Left renal cortex interstitium (tissue), 4 donors: ENCODE results near the gene MYRFL. TPM values are rescaled to one million over a fixed set of nuclear protein-coding genes. Genes with fewer than 3 reads are reported as not detected.

Experiments used
- DNase-seq, 4 donors: peaks; one replicate each; pipeline ENCODE4 v3.0.0-alpha.2; 2013; ENCODE audit warnings: low read depth in 4 of 4, low spot score in 2 of 4, missing footprints in 1 of 4
- polyA plus RNA-seq, 4 donors: library from polyadenylated mRNA; unstranded; fragments of 120-200 nt; gene quantifications; one replicate each; pipeline ENCODE4 v1.2.1, GENCODE V29; 2013; ENCODE audit not compliant: insufficient read length in 4 of 4

The MYRFL gene
- polyA plus RNA-seq, 4 donors: 0.87 to 2.3 (median 1.9) TPM

DNA sequence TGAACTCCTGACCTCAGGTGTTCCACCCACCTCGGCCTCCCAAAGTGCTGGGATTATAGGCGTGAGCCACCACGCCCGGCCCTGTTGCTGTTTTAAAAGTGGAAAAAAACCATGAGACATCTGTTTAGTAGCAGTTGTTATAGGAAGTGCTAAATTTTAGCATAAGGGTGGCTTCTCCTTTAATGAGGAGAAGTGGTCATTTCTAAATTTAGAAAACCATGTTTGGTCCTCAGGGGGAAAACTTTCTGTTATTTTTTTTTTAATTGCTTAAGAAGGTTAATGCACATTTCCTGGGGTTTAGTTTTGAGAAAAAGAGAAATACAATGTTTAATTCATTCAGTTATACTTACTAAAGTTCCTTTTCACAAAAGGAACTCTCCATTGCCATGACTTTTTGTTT is 102.1 kb downstream of the MYRFL start:
- DNase-seq: no peak

- no peak for DNase-seq
These were observed 104.1 kb downstream of the MYRFL start for GRCh38 chr12:69929125-69929524.

GRCh38 chr12:69929531-69929930 is 104.5 kb downstream of the MYRFL start:
- no peak for DNase-seq

DNA sequence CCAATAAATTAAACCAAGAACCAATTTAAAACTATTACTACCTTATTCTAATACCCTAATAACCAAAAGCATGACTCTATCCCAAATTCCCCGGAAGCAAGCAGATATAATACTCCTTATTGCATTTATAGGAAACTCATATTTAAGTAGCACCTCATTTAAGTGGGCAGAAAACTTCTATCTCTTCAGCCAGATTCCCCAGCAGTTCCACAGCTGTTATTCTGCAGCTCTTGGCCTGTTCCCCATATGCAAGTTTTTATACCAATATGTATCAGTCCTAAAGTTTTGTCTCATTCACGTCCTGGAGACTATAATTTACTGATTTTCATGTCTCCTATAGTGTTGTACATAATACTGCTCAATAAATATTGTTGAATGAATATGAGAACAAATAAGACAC is 106.5 kb downstream of the MYRFL start:
- DNase-seq: no peak

DNA sequence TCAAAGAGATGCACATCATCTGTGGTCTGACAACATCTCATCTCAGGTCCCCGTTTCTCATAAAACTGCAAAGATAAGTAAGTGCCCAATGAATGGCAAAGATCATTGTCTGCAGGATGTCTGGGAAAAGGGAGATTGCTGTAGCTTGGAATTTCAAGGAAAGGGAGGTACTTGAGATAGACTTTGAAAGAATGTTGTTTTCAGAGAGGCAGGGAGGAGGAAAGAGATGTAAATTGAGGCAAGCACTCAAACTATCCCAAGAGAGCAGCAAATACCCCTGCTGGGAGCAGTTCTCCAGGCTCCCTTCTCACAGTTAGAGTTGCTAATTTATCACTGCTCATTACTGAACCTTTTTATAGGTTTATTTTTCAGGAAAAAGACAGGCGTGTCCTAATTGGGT is 107.1 kb downstream of the MYRFL start:
- DNase-seq: no peak

DNA sequence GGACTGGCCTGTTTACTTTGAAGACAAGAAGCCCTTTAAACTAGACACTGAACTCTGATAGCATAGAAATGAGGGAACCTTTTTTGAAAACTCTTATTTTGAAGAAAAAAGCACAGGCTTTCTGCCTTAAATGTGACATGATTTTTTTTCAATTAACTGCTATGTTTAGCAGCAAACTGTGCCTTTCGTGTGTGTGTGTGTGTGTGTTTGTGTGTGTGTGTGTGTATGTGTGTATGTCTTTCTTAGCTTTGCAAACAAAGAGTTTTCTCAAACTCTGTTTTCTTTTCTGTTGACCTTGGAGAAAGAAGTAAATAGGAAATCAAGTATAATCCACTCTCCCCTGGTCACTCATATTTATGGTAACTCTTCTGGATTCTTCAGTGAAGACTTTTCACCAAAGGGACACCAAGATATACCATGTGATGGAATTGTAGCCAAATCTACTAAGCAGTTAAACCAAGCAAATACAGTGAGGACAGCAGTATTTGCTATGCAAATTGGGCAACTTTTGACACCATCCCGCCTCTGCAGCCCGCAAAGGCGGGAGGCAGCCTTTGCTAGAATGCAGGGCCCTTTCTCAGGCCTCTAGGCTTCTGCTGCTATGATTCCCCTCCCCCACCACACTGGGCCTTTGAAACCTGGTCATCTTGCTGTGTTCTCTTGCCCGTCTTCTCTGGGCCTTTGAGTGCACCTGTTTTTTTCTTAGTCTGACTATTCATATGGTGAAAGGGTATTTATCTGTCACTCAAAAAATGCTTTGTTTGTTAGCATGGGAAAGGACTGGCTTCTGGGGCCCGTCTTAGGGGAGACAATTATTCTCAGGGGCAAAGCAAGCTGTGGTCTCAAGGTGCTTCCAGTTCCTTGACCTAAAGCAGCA is 107.9 kb downstream of the MYRFL start:
- no peak for DNase-seq

DNA sequence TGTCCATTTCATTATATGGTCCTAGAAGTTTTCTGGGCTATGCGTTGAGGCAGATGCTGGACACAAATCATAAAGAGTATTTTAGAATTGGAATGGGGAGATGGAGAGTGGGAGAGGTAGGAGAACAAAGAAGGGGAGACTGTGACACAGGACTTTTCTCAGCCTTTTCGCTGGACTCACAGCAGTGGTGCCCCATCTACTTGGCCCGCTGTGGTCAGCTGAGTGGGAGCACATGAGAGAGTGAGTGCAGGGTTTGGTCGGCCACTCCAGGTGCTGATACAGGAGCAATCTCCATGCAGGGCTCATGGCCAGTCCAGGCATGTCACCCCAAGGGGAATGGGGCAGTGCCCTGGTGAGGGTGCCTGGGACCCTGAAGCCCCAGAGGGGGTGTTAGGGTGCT is 109.0 kb downstream of the MYRFL start:
- no peak for DNase-seq

- DNase-seq: no peak
These were observed 110.6 kb downstream of the MYRFL start for GRCh38 chr12:69935651-69936100.

GRCh38 chr12:69936214-69936731 is 111.2 kb downstream of the MYRFL start:
- DNase-seq: peak in 1 of 4 donors; percentile 23

- no peak for DNase-seq
These were observed 111.7 kb downstream of the MYRFL start for GRCh38 chr12:69936766-69937165.

GRCh38 chr12:69947123-69947522 is 122.1 kb downstream of the MYRFL start:
- no peak for DNase-seq

DNA sequence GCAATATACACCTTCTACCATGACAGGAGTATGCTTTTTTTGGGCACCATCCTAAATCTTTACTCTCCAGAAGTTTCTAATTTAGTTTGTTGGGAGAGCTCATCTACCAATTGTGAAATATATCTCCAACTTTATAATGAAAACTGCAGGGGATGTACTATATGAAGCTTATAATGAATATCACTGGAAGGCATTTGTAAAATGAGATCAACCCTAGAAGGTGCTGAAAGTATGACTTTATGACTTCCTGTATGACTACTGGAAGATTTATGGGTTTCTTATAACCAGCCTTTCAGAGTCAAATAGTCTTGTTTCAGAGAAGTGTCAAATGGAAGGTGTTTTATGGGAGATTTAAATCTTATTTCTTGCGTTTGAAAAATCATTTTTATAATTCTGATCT is 122.9 kb downstream of the MYRFL start:
- no peak for DNase-seq

DNA sequence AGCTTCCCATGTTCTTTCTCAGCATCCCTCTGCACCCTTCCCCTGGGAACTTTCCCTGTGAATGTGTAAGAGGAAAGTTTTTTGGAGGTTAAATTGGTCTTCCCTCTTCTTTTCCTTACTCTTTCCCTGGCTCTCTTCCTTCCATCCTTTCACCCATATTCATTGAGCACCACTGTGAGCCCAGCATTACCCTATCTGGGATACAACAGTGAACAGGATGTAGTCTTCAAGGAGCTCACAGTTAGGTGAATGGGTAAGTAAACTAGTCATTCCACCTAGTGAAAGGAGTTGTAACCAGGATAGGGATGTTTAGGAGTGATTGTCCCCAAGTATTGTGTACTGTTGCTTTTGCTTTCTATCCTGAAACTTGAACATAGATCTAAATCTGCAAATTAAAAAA is 123.8 kb downstream of the MYRFL start:
- DNase-seq: no peak

GRCh38 chr12:69949311-69950002 is 124.4 kb downstream of the MYRFL start:
- DNase-seq: no peak

GRCh38 chr12:69951108-69951507 is 126.1 kb downstream of the MYRFL start:
- no peak for DNase-seq

DNA sequence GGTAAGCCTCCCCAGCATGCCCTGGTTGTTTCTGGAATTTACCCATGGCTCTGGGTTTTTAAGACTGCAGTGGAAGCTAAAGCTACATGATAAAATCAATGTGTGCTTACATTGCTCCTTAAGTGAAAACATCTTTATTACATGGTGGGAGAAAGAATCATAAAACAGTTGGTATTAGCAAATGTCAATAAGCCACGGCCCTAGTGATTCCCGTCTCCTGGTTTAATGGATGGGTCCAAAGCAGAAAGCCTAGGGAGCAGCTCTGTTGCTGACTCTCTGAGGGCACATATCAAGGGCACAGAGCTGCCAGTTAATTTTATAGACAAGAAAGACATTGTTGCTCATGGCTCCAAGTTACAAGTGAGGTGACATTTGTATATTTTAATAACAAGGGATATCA is 127.9 kb downstream of the MYRFL start:
- no peak for DNase-seq

- no peak for DNase-seq
These were observed 136.2 kb downstream of the MYRFL start for GRCh38 chr12:69961246-69961645.

DNA sequence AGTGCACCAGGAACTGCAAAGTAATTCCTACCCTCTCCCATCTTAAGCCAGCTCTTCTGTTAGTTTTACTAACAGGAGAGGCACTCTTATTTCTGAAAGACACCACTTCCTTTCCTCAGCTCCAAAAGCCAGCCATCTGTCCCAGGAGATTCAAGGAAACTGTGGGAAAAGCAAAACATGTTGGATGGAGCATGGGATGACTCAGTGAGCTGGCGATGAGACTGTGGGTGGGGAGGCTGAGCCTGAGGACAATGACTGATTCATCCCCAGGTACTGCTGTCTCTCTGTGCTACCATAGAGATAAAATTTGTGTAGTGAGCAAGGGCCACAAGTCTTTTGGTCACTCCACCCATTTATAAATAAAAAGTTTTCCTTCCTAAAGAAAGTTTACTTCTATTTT is 141.4 kb downstream of the MYRFL start:
- no peak for DNase-seq

DNA sequence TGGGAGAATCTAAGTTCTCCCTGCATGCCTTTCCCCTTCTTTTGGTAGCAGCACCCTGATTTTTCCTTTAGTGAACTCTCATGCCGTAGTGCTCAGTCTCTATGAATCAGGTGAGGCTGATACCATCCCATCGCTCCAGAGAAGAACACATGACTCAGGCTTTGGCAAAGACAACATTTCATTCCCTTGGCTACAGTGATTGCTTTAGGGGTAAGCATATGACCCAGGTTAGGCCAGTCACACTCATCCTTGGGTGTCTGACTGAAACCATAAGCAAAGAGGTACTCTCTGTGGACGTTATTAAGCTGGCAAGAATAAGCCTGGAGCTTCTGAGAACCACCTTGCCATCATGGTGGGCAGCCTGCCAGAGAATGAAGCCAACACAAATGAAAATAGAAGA is 141.8 kb downstream of the MYRFL start:
- no peak for DNase-seq

DNA sequence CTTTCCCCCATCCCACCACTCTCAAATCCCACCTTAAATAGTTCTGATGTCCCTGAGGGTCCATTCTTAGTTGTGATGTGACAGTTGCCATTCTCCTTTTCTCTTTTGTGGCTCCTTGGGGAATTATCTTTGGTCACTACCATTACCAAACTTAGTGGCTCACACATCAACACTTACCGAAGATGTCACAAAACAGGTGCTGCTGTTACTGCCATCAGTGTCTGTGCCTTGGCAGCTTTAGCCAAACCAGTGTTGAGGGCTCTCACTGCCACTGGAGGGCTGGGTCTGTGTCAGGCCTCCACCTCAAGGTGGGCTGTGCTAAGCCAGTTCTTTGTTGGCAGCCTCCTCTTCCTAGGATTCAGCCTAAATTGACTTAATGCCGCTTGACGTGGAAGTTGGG is 144.0 kb downstream of the MYRFL start:
- DNase-seq: no peak

- no peak for DNase-seq
These were observed 147.1 kb downstream of the MYRFL start for GRCh38 chr12:69972136-69972535.

DNA sequence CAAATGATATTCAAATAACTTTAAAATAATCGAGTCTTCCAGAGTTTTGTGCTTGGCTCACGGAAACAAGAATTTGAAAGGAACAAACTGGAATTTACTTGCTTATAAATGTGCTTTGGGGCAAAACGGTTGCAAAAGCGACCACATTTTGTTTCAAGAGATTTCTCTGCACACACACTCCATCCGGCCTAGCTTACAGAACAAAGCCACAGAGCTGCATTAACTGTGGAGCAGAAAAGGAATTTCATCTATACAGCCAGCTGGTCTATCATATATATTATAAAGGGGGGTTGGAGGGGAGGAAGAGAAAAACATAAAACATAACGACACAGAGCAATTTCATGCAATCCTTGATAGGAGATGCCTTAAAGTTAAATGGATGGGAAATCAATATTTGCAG is 153.0 kb downstream of the MYRFL start:
- DNase-seq: no peak
